Glomerular endothelial cell (primary cell): ENCODE data around the gene FYN. TPM values are rescaled to one million over a fixed set of nuclear protein-coding genes. Genes with fewer than 3 reads are reported as not detected.

ENCODE experiments used
- DNase-seq: peaks from one replicate; pipeline ENCODE4 v3.0.0-alpha.2; 2011; ENCODE audit warnings: low read depth, low spot score; ENCODE audit errors: extremely low read depth
- total RNA-seq: library from RNA; depleted of rRNA; stranded (reverse); fragments of >200 nt; gene quantifications from 2 replicates; pipeline ENCODE4 v1.2.3, GENCODE V29; 2015

FYN gene
- total RNA-seq, 1 donor from 2014 or later, result 208 TPM

DNA sequence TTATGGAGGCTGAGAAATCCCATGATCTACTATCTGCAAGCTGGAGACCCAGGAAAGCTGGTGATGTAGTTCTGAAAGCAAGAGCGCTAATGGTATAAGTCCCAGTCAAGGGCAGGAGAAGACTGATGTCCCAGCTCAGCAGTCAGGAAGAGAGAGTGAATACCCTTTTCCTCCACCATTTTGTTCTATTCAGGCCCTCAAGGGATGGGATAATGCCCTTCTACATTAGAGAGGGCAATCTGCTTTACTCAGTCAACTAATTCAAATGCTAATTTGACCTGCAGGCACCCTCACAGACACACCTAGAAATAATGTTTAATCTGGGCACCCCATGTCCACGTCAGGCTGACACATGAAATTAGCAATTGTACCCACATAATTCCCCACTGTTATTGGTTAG is 10.8 kb upstream of the FYN start:
- no peak for DNase-seq

DNA sequence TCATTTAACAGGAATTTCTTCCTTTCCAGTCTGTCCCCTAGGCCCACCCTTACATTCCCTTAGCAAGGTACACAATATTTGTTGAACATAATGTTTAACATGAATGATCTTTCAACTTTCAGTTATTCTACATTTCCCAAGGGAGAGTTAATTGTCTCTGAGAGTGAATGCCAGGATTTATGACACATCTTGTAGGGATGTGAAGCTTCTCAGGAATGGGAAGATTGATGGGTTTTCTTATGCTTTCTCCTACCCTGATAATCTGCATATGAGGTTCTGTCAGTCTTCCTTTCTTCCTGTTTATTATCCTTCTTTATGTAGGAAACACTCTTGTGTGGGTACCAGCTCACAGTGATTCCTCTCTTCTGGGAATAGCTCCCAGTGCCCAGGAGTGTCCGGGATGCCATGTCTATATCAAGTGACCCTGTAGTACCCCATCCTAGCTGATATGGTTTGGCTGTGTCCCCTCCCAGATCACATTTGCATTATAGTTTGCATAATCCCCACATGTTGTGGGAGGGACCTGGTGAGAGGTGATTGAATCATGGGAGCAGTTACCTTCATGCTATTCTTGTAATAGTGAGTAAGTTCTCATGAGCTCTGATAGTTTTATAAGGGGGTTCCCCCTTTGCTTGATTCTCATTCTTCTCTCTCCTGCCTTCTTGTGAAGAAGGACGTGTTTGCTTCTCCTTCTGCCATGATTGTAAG is 7.1 kb upstream of the FYN start:
- no peak for DNase-seq

DNA sequence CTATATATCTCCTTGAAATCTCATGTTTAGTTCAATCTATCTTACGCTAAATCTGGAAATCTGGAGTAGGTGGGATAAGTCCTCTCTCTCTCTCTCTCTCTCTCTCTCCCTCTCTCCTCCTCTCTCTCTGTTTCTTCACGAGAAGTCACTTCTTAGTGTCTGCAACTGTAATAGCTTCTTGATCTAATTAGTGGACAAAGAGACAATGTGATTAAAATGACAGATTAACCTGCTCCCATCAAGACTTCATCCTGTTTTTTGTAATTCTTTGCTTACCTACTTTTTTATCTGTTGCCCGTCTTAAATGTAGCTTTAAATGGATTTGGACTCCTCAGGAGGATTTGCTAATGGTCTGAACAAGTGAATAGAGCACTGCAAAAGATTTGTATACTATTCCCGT is 2.5 kb upstream of the FYN start:
- no peak for DNase-seq

DNA sequence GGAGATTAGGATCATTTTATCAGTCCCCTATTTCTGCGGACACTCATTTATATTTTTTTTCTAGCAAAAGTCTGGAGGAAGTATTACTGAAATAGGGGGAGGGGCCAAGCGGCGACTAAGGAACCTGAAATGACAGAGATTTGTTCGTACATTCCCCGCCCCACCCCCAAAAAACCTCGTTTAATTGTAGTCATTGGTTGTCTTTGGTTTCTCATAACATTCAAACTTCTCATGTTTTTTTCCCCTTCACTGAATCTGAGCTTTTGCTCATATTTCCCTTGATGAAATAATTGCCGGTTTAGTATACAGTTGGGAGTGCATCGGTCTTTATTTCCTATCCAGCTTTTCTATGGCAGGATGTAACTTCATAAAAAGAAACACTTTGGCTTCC is 768 bp upstream of the FYN start:
- no peak for DNase-seq

DNA sequence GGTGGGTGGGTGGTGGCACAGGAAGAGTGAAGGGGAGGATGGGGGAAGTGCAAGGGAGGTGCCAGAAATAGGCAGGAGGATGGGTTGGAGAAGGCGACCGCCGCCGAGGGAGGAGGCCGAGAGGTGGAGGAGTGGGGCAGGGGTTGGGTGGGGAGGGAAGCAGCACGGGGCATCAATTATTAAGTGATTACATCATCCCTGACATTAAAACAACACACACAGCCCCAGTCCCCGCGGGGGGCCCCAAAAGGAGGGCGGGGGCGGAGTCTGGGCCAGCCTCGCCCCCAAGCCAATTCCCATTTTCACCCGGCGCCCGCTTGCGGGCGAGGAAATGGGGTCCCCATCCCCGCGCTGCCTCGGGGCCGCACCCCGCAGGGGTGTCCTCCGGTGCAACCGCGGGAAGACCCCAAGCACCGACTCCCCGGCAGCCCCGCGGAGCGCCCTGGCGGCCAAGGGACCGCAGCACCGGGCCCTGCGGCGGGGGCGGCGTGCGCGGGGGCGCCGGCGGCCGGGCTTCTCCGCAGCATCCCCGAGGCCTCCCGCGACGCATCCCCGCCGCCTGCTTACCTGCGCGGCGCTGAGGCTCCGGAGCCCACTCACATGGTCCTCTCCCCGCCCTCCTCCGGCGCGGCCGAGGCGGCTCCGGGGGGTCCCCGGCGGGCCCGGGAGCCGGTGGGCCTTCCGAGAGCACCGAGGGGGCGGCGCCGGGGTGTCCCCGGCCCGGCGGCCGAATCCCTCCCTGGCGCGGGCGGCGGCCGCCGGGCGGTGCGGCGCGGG is 663 bp downstream of the FYN start:
- no peak for DNase-seq

DNA sequence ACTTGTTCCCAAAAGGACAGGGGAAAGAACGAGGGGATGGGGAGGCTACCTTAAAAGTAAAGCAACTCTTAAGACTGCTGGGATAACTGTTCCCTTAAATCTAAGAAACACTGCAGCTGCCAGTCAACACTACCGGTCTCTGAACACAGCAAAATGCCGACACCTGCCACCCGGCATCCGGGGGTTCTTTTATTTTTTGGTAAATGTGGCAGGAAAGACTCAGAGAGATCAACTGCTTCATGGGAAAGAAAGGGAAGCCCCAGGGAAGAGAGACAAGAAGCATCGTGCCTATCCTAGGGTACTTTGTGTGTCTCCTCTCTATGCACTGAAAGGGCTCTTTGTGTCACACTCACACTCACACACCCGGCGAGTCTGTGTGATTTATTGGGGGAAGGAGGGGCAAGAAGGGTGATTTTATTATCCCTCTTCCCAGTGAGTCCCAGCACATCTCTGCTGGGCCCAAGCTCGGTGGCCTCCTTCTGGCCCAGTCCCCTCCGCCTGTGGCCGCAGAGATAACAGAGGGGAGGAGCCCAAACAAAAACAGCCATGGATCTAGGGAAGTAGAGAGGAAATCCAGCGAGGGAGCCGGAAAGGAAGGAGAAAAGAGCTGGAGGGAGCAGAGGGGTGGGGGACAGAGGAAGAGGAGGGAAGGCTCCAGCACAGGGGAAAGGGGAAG is 1.4 kb downstream of the FYN start:
- no peak for DNase-seq

DNA sequence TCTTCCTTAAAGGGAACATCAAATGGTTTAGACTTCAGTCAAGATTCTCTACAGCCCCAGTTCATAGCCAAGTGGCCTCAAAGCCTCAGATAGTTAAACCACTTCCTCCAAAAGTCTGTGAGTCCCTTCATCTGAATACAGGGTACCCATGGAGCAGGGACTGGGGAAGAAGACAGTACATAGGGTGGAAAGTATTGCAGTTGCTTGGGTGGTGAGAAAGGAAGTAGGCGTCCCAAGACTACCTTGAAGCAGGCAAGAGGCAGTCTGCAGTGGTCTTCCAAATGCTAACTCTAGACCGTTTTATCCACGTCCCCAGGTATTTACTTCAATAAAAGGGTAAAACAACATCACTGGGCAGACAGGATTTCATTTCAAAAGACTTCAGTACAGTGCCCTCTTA is 2.0 kb downstream of the FYN start:
- no peak for DNase-seq

DNA sequence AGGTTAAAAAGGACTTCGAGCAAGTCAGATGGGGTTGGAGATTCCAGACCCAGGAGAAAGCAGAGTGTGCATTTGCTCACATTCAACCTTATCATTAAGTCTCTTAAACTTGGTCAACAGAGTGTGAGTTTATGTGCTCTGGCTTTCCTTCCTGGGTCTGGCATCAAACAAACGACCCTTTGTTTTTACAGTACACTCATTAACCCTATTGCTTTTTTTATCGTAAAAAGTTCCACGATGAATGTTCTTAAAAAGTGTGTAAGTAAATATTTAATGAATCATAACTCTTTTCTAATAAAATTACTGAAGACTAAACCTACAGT is 2.5 kb downstream of the FYN start:
- no peak for DNase-seq

DNA sequence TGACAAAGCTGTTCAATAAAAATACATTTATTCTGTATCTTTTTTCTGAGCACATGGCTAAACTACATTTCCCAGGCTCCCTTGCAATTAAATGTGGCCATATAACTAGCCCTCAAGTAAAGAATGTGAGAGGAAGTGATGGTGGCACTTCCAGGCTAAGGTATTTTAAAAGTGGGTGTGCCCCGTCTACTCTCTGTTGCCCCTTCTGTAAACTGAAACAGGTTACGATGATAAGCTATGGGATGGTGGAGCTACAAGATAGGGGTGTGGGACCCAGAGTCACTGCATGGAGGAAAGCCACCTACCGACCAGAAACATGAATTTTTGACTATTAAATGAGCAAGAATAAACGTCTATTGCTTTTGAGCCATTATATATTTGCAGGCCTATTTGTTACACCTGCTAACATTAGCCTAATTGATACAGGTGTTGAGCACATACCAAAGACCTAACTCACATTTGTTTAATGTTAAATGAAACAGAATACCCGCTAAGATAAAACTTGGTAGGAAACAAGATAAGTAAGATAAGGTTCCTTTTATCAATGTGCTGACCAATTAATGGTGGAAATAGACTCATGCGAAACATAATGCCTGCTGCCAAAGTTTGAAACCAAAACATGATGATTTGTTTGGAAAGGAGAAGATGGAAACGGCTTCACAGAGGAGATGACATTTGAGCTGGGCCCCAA is 3.1 kb downstream of the FYN start:
- DNase-seq, result no peak

DNA sequence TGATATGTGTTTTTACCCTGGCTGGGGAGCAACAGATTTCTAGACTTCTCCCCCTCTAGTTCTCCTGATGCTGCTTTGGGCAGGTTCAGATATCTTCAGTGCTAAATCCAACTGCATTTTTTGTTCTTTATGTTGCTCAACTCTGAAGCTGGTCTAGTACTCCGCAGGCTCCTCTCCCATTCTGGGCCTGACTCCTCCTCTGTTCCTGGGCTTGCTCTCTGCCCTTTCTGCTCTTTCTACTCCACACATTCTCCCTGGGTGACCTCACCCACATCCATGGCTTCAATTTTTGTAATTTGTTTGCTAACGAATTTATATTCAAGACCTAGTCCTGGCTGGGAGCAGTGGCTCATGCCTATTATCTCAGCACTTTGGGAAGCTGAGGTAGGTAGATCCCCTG is 6.4 kb downstream of the FYN start:
- DNase-seq, result no peak

DNA sequence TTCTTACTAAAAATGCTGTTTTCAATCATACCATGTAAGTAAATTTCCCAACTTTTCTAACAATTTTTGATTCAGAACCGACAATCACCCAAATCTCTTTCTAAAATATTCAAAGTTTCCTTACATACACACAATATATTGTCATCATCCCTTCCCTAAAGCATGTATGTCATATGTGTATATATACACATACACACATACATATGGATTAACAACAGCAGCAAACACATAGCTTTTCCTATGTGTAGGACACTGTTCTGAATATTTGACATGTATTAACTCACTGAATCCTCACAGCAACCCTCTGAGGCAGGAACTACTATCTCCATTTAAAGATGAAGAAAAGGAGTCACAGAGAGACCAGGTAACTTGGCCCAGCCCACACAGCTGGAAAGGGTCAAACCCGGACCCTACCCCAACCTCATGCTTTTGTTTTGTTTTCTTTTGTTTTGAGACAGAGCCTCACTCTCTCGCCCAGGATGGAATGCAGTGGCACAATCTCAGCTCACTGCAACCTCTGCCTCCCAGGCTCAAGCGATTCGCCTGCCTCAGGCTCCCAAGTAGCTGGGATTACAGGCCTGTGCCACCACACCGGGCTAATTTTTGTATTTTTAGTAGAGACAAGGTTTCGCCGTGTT is 7.2 kb downstream of the FYN start:
- DNase-seq, result no peak

DNA sequence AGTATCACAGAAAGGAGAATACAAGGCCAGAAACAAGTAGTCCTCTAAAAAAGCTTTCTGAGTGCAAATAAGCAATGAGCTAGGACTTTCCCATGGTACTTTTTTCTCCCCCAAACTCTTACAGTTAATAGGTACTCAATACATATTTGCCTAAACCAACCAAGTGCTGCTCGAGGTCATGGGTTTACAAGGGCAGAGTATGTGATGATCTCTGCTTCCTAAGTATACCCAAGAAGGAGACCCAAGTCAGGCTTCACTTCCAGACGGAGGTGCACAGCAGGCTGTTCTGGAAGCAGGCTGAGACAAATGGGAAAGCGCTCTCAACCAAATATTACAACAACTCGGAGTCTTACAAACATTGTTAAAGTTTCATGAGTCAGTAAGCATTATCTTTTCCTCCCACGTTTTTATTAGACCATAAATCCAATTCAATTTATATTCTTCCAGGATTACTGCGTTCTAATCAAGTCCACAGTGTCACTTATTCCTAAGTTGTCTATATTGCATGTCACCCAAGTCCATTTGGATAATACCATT is 8.1 kb downstream of the FYN start:
- no peak for DNase-seq

DNA sequence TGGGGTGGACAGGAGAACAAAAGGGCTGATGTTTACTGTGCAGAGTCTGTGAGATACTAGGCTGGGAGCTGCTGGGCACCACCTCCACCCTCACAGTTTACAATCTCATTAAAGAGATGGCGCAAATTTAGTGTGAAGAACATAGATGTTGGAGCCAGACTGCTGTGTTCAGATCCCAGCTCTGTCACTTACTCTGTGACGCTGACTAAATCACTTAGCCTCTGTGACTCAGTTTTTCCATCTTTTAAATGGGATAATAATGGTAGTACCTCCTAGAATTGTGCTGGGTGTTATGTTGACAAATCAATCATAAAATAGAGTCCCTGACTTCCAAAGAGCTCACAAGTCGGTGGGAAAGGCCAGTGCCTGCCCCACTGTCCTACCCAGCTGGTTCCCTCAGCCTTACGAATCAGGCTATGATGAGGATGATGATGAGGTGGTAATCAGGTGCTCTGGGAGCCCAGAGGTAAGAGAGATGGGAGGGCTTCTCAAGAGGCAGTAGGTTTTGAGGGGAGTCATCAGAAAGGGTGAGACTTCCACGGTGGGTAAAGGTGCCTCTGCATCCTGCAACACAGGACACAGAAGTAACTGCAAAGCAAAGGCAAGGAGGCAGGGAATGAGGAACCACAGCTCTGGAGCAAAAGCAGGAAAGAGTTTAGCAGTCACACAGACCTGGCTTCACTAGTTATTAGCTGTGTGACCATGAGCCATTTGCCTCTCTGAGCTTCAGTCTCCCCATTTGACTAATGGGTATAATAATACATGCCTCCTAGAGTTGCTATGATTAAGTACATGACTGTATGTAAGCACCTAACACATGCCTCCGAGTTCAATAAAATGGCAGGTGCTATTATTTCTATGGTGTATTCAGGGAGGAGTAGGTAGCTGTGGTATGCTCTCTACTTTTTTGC is 8.9 kb downstream of the FYN start:
- no peak for DNase-seq

DNA sequence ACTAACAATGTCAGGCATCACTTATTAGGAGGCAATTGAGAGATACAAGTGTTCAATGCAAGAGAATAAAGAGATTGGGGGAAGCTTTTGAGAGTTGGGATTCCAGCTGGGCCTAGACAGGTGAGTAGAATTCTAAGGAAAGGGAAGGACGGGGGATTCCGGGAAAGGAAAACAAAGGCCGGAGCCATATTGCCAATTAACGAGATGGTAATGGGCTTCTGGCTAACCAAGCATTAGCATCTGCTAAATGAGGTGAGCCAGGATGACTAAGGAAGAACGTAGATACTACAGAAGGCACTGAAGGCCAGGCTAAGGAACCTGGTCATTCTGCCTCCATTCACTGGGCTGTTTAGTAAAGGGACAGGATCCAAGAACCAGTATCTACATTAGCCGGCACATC is 10.5 kb downstream of the FYN start:
- no peak for DNase-seq

DNA sequence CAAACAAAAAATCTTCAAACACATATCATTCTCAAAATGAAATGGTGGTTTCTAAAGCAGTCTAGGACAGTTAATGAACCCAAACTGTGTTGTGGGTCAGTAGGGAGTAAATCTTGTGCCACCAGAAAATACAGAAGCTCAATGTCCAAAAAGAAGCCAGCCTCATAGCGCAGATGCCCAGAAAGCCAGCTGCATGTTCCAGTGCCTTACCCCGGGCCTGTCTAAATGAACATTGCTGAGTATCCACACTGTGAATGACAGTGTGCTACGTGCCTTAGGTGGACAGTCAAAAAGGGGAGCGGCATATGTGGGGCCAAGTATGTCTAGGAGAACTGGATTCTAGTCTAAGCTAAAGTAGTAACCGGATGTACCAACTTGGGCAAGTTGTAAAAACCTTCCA is 10.9 kb downstream of the FYN start:
- no peak for DNase-seq

DNA sequence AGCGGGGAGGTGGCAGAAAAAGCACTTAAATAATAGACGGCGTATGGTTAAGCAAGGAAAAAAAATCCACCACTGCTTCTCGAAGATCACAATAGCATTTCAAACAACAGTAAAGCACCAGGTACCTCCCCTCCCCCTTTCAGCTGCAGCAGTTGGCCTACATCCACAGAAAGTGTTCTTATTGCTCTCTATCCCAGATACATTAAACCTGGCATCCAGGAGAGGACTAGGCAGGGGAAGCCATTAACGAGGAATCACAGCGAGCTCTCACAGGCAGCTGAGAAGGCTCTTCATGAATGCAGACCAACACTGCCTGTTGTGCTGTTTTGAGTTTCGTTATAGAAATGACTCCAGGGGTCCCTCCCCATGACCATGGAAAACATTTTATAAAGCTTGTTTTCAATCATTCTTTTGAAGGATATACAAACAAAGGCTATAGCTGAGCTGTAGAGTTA is 11.8 kb downstream of the FYN start:
- DNase-seq, result no peak

DNA sequence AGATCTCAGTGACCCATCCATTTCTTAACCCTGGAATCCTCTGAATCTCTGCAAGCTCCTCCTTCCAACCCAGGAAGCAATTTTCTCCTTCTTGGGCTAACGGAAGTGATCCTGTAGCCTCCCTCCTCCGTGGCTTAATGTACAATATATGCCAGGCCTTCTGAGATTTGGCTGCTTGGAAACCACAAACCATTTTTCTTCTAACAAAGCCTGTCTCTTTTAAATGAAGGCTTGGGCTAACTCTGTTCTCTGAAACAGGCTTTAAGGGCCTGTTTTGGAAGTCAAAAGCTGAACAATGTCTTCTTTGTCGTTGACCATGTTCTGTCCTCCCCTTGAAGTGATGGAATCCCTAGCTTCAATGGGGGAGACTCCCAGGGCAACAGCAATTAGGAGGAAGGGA is 14.9 kb downstream of the FYN start:
- no peak for DNase-seq

DNA sequence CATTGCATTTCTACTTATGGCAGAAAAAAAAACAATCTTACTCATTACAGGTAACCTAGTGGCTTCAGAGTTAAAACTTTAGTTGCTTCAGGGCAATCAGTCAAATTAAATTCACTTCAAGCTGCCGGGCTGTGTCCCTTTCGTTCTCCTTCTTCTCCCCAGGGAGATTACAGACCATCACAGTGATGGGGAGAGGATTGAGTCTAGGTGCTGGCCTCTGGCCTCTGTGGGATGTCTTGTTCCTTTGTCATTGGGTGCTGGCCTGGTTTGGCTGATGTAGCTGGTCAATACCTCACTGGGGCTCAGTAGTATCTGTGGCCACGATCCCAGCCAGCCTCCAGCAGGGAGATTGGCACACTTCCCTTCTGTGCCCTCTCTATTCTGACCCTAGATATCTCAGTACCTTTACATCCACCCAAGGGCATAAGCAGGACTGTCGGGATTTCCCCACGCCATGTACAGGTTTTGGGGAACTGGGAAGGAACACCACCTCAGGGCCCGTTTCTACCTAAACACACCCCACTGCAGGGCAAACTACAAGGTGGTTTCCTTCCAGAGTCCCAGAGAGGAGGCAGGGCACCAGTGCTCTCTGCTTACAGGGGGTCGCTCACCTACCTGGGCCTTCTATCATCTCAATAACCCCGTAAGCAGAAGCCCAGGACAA is 15.4 kb downstream of the FYN start:
- no peak for DNase-seq

DNA sequence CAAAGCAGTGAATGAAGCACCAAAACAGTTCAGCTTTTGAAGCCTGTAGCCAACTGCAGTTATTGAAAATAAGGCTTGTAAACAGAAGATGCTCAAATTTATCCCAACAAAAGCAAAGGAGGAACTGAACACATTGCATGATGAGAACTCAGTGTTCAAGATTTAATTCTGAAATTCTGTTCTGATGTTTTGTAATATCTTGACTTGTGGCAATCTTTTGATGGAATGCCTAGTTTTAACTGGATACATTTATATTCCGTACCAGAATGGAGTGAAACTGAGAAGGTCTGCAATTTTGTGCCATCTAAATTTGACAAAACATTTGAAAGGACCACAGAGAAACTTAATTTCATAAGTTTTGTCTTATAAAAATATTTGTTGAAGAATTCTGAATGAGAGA is 17.5 kb downstream of the FYN start:
- no peak for DNase-seq
